H1 (cell line): Measurements from ENCODE around the gene SCNN1B. TPM values are rescaled to one million over a fixed set of nuclear protein-coding genes. Genes with fewer than 3 reads are reported as not detected.

Source experiments
- CTCF ChIA-PET: fragments of 300-600 bp; sonication (Branson Sonifier 250); formaldehyde crosslinking; loops from one replicate; lab custom pipeline; 2021; ENCODE audit not compliant: partially characterized antibody; lab: Charles Lee
- POLR2A ChIA-PET: fragments of 300-600 bp; sonication (Branson Sonifier 250); formaldehyde crosslinking; loops from one replicate; lab custom pipeline; 2021; ENCODE audit warnings: inconsistent platforms; ENCODE audit not compliant: partially characterized antibody; lab: Charles Lee
- DNase-seq, 2 experiments: peaks; one replicate each; pipeline versions ENCODE4 v3.0.0 to v3.0.0-alpha.2; 2010 to 2022; ENCODE audit warnings: low spot score in 2 of 2, low read depth in 1 of 2, mixed read lengths in 1 of 2
- FAIRE-seq: peaks from 2 replicates; lab custom pipeline; 2011; peaks lifted over from hg19 to GRCh38; lab: Jason Lieb, UNC
- H2AFZ ChIP-seq: 2 replicates; pipeline ENCODE4 v1.8.1; 2012; ENCODE audit warnings: low read length, inconsistent platforms
- H2AK5ac ChIP-seq: 2 replicates; pipeline ENCODE4 v1.6.1; 2013; ENCODE audit warnings: low read depth, low read length
- H2BK120ac ChIP-seq: replicated peaks from 2 replicates; pipeline ENCODE3; 2013; ENCODE audit warnings: low read depth, low read length, inconsistent platforms
- H2BK12ac ChIP-seq: 2 replicates; pipeline ENCODE4 v1.6.1; 2013; ENCODE audit warnings: low read depth, low read length
- H2BK15ac ChIP-seq: 2 replicates; pipeline ENCODE4 v1.6.1; 2013; ENCODE audit warnings: low read length
- H2BK20ac ChIP-seq: 2 replicates; pipeline ENCODE4 v1.6.1; 2013; ENCODE audit warnings: low read length
- H2BK5ac ChIP-seq: 2 replicates; pipeline ENCODE4 v1.6.1; 2013; ENCODE audit warnings: low read depth, low read length
- H3K14ac ChIP-seq: 2 replicates; pipeline ENCODE4 v1.6.1; 2013; ENCODE audit warnings: inconsistent platforms; ENCODE audit not compliant: insufficient read length
- H3K18ac ChIP-seq: 2 replicates; pipeline ENCODE4 v1.6.1; 2013; ENCODE audit warnings: low read length; ENCODE audit errors: extremely low read depth
- H3K23ac ChIP-seq: 2 replicates; pipeline ENCODE4 v1.6.1; 2013; ENCODE audit warnings: inconsistent platforms; ENCODE audit not compliant: insufficient read length
- H3K23me2 ChIP-seq: 2 replicates; pipeline ENCODE4 v1.6.1; 2013; ENCODE audit warnings: low read depth, low read length
- H3K27ac ChIP-seq: 2 replicates; pipeline ENCODE4 v1.6.1; 2011; ENCODE audit warnings: low read depth, low read length, inconsistent platforms
- H3K27me3 ChIP-seq, 4 experiments: replicated peaks in 1 of 4; 1 replicate in 1 of 4; 2 replicates in 3 of 4; pipeline versions ENCODE4 v1.6.1 to v1.8.1; 2011 to 2013; ENCODE audit warnings: low read length in 3 of 4, mild to moderate bottlenecking in 3 of 4, inconsistent platforms in 2 of 4, mixed read lengths in 2 of 4, moderate library complexity in 1 of 4; ENCODE audit not compliant: control insufficient read depth in 3 of 4, insufficient read depth in 3 of 4; ENCODE audit errors: extremely low read depth in 1 of 4
- H3K36me3 ChIP-seq, 4 experiments: 2 replicates each; pipeline versions ENCODE4 v1.6.1 to v1.8.1; 2011 to 2013; ENCODE audit warnings: mild to moderate bottlenecking in 4 of 4, low read length in 3 of 4, moderate library complexity in 2 of 4, control low read depth in 1 of 4, inconsistent platforms in 1 of 4; ENCODE audit not compliant: insufficient read depth in 4 of 4, control insufficient read depth in 2 of 4
- H3K4ac ChIP-seq: replicated peaks from 2 replicates; pipeline ENCODE3; 2013; ENCODE audit warnings: low read length, low read depth, mixed read lengths, inconsistent platforms; ENCODE audit not compliant: insufficient read length
- H3K4me1 ChIP-seq, 4 experiments: replicated peaks in 1 of 4; 1 replicate in 1 of 4; 2 replicates in 3 of 4; pipeline versions ENCODE4 v1.6.1 to v1.8.1; 2011 to 2013; ENCODE audit warnings: low read length in 3 of 4, inconsistent platforms in 2 of 4, mixed read lengths in 1 of 4; ENCODE audit not compliant: insufficient read depth in 4 of 4, control insufficient read depth in 3 of 4
- H3K4me2 ChIP-seq, 2 experiments: 2 replicates each; pipeline versions ENCODE4 v1.6.1 to v1.8.1; 2011 to 2013; ENCODE audit warnings: low read depth in 2 of 2, low read length in 2 of 2, control low read depth in 1 of 2, inconsistent platforms in 1 of 2, mild to moderate bottlenecking in 1 of 2; ENCODE audit not compliant: insufficient read depth in 1 of 2
- H3K4me3 ChIP-seq, 4 experiments: fragments of 200-600, 300-600 bp in 1 of 4; sonication (generic), shearing (Covaris generic), sonication (Bioruptor Twin) in 1 of 4; 2 replicates each; pipeline versions ENCODE4 v1.5.1 to v1.8.1; 2011 to 2016; ENCODE audit warnings: low read length in 4 of 4, low read depth in 3 of 4, control low read depth in 2 of 4, inconsistent platforms in 2 of 4, mild to moderate bottlenecking in 2 of 4, mixed read lengths in 1 of 4, moderate library complexity in 1 of 4; ENCODE audit not compliant: insufficient read depth in 2 of 4; ENCODE audit errors: extremely low read depth in 1 of 4
- H3K56ac ChIP-seq: replicated peaks from 2 replicates; pipeline ENCODE3; 2013; ENCODE audit warnings: low read depth, mild to moderate bottlenecking, mixed read lengths, low read length, inconsistent platforms; ENCODE audit not compliant: insufficient read length
- H3K79me1 ChIP-seq: 2 replicates; pipeline ENCODE4 v1.6.1; 2013; ENCODE audit warnings: low read depth, low read length, control low read depth
- H3K79me2 ChIP-seq, 2 experiments: 2 replicates each; pipeline versions ENCODE4 v1.6.1 to v1.8.1; 2012 to 2013; ENCODE audit warnings: low read length in 2 of 2, mild to moderate bottlenecking in 2 of 2, inconsistent platforms in 1 of 2; ENCODE audit not compliant: insufficient read depth in 2 of 2, control insufficient read depth in 1 of 2
- H3K9ac ChIP-seq, 4 experiments: replicated peaks in 1 of 4; 1 replicate in 1 of 4; 2 replicates in 3 of 4; pipeline versions ENCODE4 v1.6.1 to v1.8.1; 2011 to 2013; ENCODE audit warnings: low read depth in 3 of 4, low read length in 3 of 4, control low read depth in 2 of 4, mild to moderate bottlenecking in 2 of 4, moderate library complexity in 2 of 4, inconsistent platforms in 1 of 4; ENCODE audit errors: extremely low read depth in 1 of 4
- H3K9me3 ChIP-seq, 2 experiments: 2 replicates each; pipeline versions ENCODE4 v1.6.1 to v1.8.1; 2012 to 2013; ENCODE audit warnings: mild to moderate bottlenecking in 2 of 2, moderate library complexity in 2 of 2, control low read depth in 1 of 2, inconsistent platforms in 1 of 2, low read depth in 1 of 2, low read length in 1 of 2, mixed read lengths in 1 of 2; ENCODE audit not compliant: insufficient read depth in 2 of 2
- H4K20me1 ChIP-seq, 2 experiments: replicated peaks in 1 of 2; 2 replicates each; pipeline versions ENCODE3 to v1.8.1; 2011 to 2013; ENCODE audit warnings: inconsistent platforms in 2 of 2, low read length in 2 of 2, mild to moderate bottlenecking in 1 of 2; ENCODE audit not compliant: insufficient read depth in 2 of 2, control insufficient read depth in 1 of 2
- H4K5ac ChIP-seq: 2 replicates; pipeline ENCODE4 v1.6.1; 2013; ENCODE audit warnings: low read length, low read depth, mixed read lengths, inconsistent platforms; ENCODE audit not compliant: insufficient read length
- H4K8ac ChIP-seq: 2 replicates; pipeline ENCODE4 v1.8.0; 2013; ENCODE audit warnings: mild to moderate bottlenecking, moderate library complexity, low read length, inconsistent platforms; ENCODE audit not compliant: insufficient read depth; ENCODE audit errors: extremely low read depth
- H4K91ac ChIP-seq: replicated peaks from 2 replicates; pipeline ENCODE3; 2013; ENCODE audit warnings: low read length, mixed read lengths, inconsistent platforms; ENCODE audit not compliant: insufficient read length
- FOSL1 ChIP-seq: IDR thresholded peaks from 2 replicates; pipeline ENCODE4 v1.6.1; 2011; ENCODE audit warnings: mild to moderate bottlenecking, low read depth, low read length, moderate library complexity; ENCODE audit not compliant: insufficient read depth
- KDM1A ChIP-seq: fragments of 200-600, 300-600 bp; sonication (generic); IDR thresholded peaks from 2 replicates; pipeline ENCODE4 v1.7.1; 2016; ENCODE audit warnings: mild to moderate bottlenecking, low read length, borderline replicate concordance
- RAD21 ChIP-seq, 2 experiments: IDR thresholded peaks in 1 of 2; conservative IDR thresholded peaks in 1 of 2; 2 replicates each; pipeline ENCODE4 v1.6.1; 2011; ENCODE audit warnings: low read depth in 2 of 2, low read length in 2 of 2, improper control_type of control experiment in 1 of 2, inconsistent platforms in 1 of 2, mild to moderate bottlenecking in 1 of 2, moderate library complexity in 1 of 2
- SUZ12 ChIP-seq: fragments of 200-600 bp; sonication (generic); IDR thresholded peaks from 2 replicates; pipeline ENCODE4 v1.6.1; 2012; ENCODE audit warnings: mild to moderate bottlenecking, inconsistent platforms, low read length, moderate library complexity, mixed read lengths
- YY1 ChIP-seq: IDR thresholded peaks from 2 replicates; pipeline ENCODE4 v1.6.1; 2011; ENCODE audit warnings: low read depth, mild to moderate bottlenecking, low read length
- WGBS, 2 experiments: shearing (Covaris generic) in 1 of 2; methylation state at CpG; one replicate each; pipeline versions ENCODE4 v1.1.6 to v1.1.7; 2013 to 2015; ENCODE audit warnings: low lambda C conversion rate in 2 of 2, mixed read lengths in 2 of 2, inconsistent platforms in 1 of 2, low coverage in 1 of 2, missing lambda C conversion rate in 1 of 2; ENCODE audit not compliant: insufficient replicate concordance in 2 of 2, insufficient coverage in 1 of 2, insufficient read length in 1 of 2; ENCODE audit errors: extremely low coverage in 1 of 2, missing lambda C conversion rate in 1 of 2; 5-methylcytosine and 5-hydroxymethylcytosine counted together
- polyA plus RNA-seq, 7 experiments: library from polyadenylated mRNA; depleted of rRNA in 3 of 7; stranded (reverse) in 5 of 7; unstranded in 2 of 7; fragments of >200 nt in 5 of 7; fragments of 200-250 nt in 2 of 7; gene quantifications; 1 replicate in 5 of 7; 2 replicates in 1 of 7; 4 replicates in 1 of 7; pipeline versions ENCODE4 v1.2.1 to v1.2.3, GENCODE V29; 2011 to 2013; ENCODE audit warnings: missing spikeins in 2 of 7, mixed read lengths in 2 of 7
- total RNA-seq: library from RNA; stranded (reverse); fragmentation: NEBNext Ultra II Directional; extraction: Animal tissue kit (Norgen Biotek cat#: 25700); gene quantifications from 2 replicates; pipeline ENCODE4 v1.2.1, GENCODE V29; 2021

Gene SCNN1B
- total and polyA plus RNA-seq, 2 of the 8 experiments (the other 6 are each of a cell fraction or from before 2014, with no cell fraction given): 0.20 to 0.95 TPM

DNA sequence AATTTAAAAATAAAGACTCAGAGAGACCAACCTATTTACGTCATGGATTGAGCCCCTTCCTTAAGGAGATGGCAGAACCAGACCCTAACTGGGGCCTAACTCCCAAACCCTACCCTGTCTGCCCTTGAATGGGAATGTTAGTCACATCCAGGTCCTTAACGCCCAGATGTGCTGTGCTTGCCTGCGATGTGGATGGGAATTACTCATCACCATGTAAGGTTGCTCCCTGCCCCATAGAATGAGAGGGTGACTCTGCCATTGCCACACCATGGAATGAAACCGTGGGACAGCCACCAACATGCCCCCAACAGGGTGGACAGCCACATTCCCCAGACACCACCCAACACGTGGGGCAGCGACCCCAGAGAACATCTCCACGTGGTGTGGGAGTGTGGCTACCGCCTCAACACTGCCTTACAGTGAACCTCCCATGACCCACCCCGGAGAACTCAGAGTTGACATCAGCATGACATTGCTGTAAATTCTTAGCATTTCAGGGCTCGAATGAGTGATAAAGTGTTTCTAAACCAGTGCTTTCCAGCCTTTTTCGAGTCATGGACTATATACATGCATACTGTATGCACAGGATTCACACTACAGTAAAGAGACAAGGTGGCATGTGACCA is 31.8 kb downstream of the SCNN1B start:
- CTCF ChIA-PET: interaction anchor here (1.2 to 3.9 kb wide), 3 partner anchors 12 to 100 kb away, joined by 3 to 18 read pairs (median 5); no protein-coding TSS in a partner anchor

More for the DNA sequence above, 31.8 kb downstream of the SCNN1B start:
- Histone ChIP-seq H3K9me3 (no peaks in the 10 kb centered on the region), H3K23me2 (no peaks in the 10 kb centered on the region), H4K5ac (no peak overlapping the region), H2BK15ac (no peak overlapping the region), H4K8ac (no peak overlapping the region), H3K4ac (no peak overlapping the region), H3K27me3 (no peaks in the 10 kb centered on the region), H2BK12ac (no peak overlapping the region), H3K14ac (no peak overlapping the region), H3K9ac (no peak overlapping the region), H3K18ac (no peak overlapping the region), H3K27ac (no peak overlapping the region), H3K79me2 (no peaks in the 10 kb centered on the region), H3K4me1 (no peaks in the 10 kb centered on the region; a peak in 1 of 7 replicates), H4K20me1 (no peaks in the 10 kb centered on the region), H2AK5ac (no peak overlapping the region; the same call in 1 of the 2 replicates), H4K91ac (no peak overlapping the region), H3K23ac (no peak overlapping the region), H2BK20ac (no peak overlapping the region), H3K36me3 (no peaks in the 10 kb centered on the region), H3K4me3 (no peak overlapping the region), H3K4me2 (no peak overlapping the region), H2AFZ (0 out of 2 replicates have a peak overlapping the region, but pooled peaks have one; percentile 22), H3K79me1 (no peaks in the 10 kb centered on the region), H2BK5ac (no peak overlapping the region), H3K56ac (no peak overlapping the region), H2BK120ac (no peak overlapping the region)
- TF ChIP-seq SUZ12 (no peak), RAD21 (IDR thresholded peaks at IDR 0.05 in 1 of 2, conservative IDR thresholded peaks at IDR 0.05 in 1 of 2; ENCODE audit: low read depth in 2 of 2, low read length in 2 of 2) (no peak), KDM1A (no peak), YY1 (no peak), FOSL1 (no peak)
- no peak for DNase-seq
- POLR2A ChIA-PET: no interaction called here
- FAIRE-seq: no peak
- 88% methylated on average over 11 of the region's 11 CpGs; no CpG with 5 or more reads in 1 of the 2 experiments for WGBS, 2 experiments
